Upper lobe of left lung (tissue), 4 donors: Measurements from ENCODE around the gene TIGD3.
"Not testable (repeated sequence)": the region's sequence is repeated elsewhere in the genome, so short reads cannot be mapped to it uniquely, and the experiment has no call there.

ENCODE experiments used
- EP300 ChIP-seq, 4 donors: sonication (generic); formaldehyde crosslinking; IDR thresholded peaks; one replicate each; pipeline ENCODE4 v1.5.1; 2017; ENCODE audit warnings: antibody characterized with exemption in 4 of 4, control low read depth in 2 of 4
- POLR2A ChIP-seq, 4 donors: fragments of 450-650 bp; IDR thresholded peaks; one replicate each; pipeline ENCODE4 v1.5.1; 2016 to 2017; ENCODE audit warnings: antibody characterized with exemption in 4 of 4, mild to moderate bottlenecking in 2 of 4
- TF ChIP-seq, protein P1 (sequence below), 6 experiments: fragments of 450-650 bp in 4 of 6; fragments of 200-600 bp in 2 of 6; sonication (generic) in 2 of 6; IDR thresholded peaks; one replicate each; pipeline ENCODE4 v1.5.1; 2016 to 2019; ENCODE audit warnings: antibody characterized with exemption in 6 of 6

GRCh38 chr11:65332591-65332990, 22.0 kb upstream of the TIGD3 start:
- not testable (repeated sequence) for TF ChIP-seq EP300, POLR2A (IDR thresholded peaks at IDR 0.05)
- TF ChIP-seq, protein P1, sequence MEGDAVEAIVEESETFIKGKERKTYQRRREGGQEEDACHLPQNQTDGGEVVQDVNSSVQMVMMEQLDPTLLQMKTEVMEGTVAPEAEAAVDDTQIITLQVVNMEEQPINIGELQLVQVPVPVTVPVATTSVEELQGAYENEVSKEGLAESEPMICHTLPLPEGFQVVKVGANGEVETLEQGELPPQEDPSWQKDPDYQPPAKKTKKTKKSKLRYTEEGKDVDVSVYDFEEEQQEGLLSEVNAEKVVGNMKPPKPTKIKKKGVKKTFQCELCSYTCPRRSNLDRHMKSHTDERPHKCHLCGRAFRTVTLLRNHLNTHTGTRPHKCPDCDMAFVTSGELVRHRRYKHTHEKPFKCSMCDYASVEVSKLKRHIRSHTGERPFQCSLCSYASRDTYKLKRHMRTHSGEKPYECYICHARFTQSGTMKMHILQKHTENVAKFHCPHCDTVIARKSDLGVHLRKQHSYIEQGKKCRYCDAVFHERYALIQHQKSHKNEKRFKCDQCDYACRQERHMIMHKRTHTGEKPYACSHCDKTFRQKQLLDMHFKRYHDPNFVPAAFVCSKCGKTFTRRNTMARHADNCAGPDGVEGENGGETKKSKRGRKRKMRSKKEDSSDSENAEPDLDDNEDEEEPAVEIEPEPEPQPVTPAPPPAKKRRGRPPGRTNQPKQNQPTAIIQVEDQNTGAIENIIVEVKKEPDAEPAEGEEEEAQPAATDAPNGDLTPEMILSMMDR (IDR thresholded peaks at IDR 0.05) = not testable (repeated sequence)
